Activated naive CD8-positive, alpha-beta T cell treated with anti-CD3 and anti-CD28 coated beads, Interleukin-2, amount 50 U/mL, for 24 hours (primary cell): Measurements from ENCODE around the gene MPEG1.
A peak's percentile ranks its signal among the peaks of the same experiment; 100 is the strongest.

Experiments used
- ATAC-seq: fragments of 150-1000 bp; cut with Tn5 transposase; one replicate; pipeline ENCODE4 v1.10.0; 2021
- DNase-seq: peaks from one replicate; pipeline ENCODE4 v3.0.0; 2021
- H3K27ac Mint-ChIP-seq: one replicate; pipeline ENCODE4 v1.8.0; 2021; ENCODE audit warnings: mild to moderate bottlenecking, mixed read lengths
- H3K27me3 Mint-ChIP-seq: one replicate; pipeline ENCODE4 v1.8.0; 2021; ENCODE audit warnings: mixed read lengths
- H3K36me3 Mint-ChIP-seq: one replicate; pipeline ENCODE4 v1.8.0; 2021; ENCODE audit warnings: low read depth, mixed read lengths
- H3K4me1 Mint-ChIP-seq: one replicate; pipeline ENCODE4 v1.8.0; 2021; ENCODE audit warnings: mixed read lengths
- H3K4me3 Mint-ChIP-seq: one replicate; pipeline ENCODE4 v1.8.0; 2021; ENCODE audit warnings: mild to moderate bottlenecking, moderate library complexity, mixed read lengths
- H3K9me3 Mint-ChIP-seq: one replicate; pipeline ENCODE4 v1.8.0; 2021; ENCODE audit warnings: mixed read lengths

MPEG1 gene

GRCh38 chr11:59175091-59175501 lies 37.6 kb downstream of the MPEG1 start:
- no peaks in the 10 kb centered on the region for H3K36me3 Mint-ChIP-seq
- H3K27me3 Mint-ChIP-seq = peaks cover 24% of the 10 kb centered on the region
- peaks cover 15% of the 10 kb centered on the region for H3K4me1 Mint-ChIP-seq
- no peak for DNase-seq
- no peak overlapping the region for H3K27ac Mint-ChIP-seq
- H3K4me3 Mint-ChIP-seq = no peak overlapping the region
- ATAC-seq = no peak
- no peaks in the 10 kb centered on the region for H3K9me3 Mint-ChIP-seq

GRCh38 chr11:59174664-59175033 lies 38.1 kb downstream of the MPEG1 start:
- no peak overlapping the region for H3K27ac Mint-ChIP-seq
- peaks cover 24% of the 10 kb centered on the region for H3K27me3 Mint-ChIP-seq
- peaks cover 15% of the 10 kb centered on the region for H3K4me1 Mint-ChIP-seq
- DNase-seq (no peak), ATAC-seq (peak; percentile 20)
- H3K9me3 Mint-ChIP-seq = no peaks in the 10 kb centered on the region
- no peak overlapping the region for H3K4me3 Mint-ChIP-seq
- H3K36me3 Mint-ChIP-seq = no peaks in the 10 kb centered on the region

- no peak for ATAC-seq
- Mint-ChIP-seq H3K27ac (no peak overlapping the region), H3K4me3 (peak overlapping the region; percentile 22), H3K9me3 (no peaks in the 10 kb centered on the region), H3K36me3 (no peaks in the 10 kb centered on the region), H3K27me3 (peaks cover 24% of the 10 kb centered on the region), H3K4me1 (peaks cover 15% of the 10 kb centered on the region)
- DNase-seq = no peak
Measured at GRCh38 chr11:59173964-59174663, 38.6 kb downstream of the MPEG1 start.

GRCh38 chr11:59173080-59173963 lies 39.4 kb downstream of the MPEG1 start:
- Mint-ChIP-seq H3K27ac (peak overlapping the region; percentile 26), H3K36me3 (no peaks in the 10 kb centered on the region)

GRCh38 chr11:59172345-59173079 lies 40.2 kb downstream of the MPEG1 start:
- peak; percentile 21 for DNase-seq
- peak overlapping the region; percentile 77 for H3K4me3 Mint-ChIP-seq

More at GRCh38 chr11:59173080-59173963, 39.4 kb downstream of the MPEG1 start:
- Mint-ChIP-seq H3K4me3 (peak overlapping the region; percentile 77), H3K27me3 (peaks cover 24% of the 10 kb centered on the region), H3K9me3 (no peaks in the 10 kb centered on the region), H3K4me1 (peaks cover 15% of the 10 kb centered on the region)
- DNase-seq = peak; percentile 10
- no peak for ATAC-seq

GRCh38 chr11:59171508-59172322 lies 41.0 kb downstream of the MPEG1 start, which contains the start of gene DTX4:
TSS of gene DTX4 (plus strand) at chr11:59172132. CDS start at chr11:59172596, 464 bp downstream.
- Mint-ChIP-seq H3K27me3 (peaks cover 22% of the 10 kb centered on the region), H3K36me3 (no peaks in the 10 kb centered on the region), H3K9me3 (no peaks in the 10 kb centered on the region), H3K4me3 (peak within 1 kb of the TSS; percentile 77), H3K27ac (peak within 1 kb of the TSS; percentile 26), H3K4me1 (peaks cover 15% of the 10 kb centered on the region)
- ATAC-seq (peak; percentile 87), DNase-seq (peak; percentile 91)

More at GRCh38 chr11:59172345-59173079, 40.2 kb downstream of the MPEG1 start:
- no peaks in the 10 kb centered on the region for H3K9me3 Mint-ChIP-seq
- peaks cover 24% of the 10 kb centered on the region for H3K27me3 Mint-ChIP-seq
- no peaks in the 10 kb centered on the region for H3K36me3 Mint-ChIP-seq
- peak overlapping the region; percentile 26 for H3K27ac Mint-ChIP-seq
- ATAC-seq = no peak
- H3K4me1 Mint-ChIP-seq = peaks cover 15% of the 10 kb centered on the region

- peaks cover 14% of the 10 kb centered on the region for H3K27me3 Mint-ChIP-seq
Measured at GRCh38 chr11:59164028-59164427, 48.7 kb downstream of the MPEG1 start.

More at GRCh38 chr11:59164028-59164427, 48.7 kb downstream of the MPEG1 start:
- H3K4me1 Mint-ChIP-seq = no peaks in the 10 kb centered on the region
- no peak overlapping the region for H3K27ac Mint-ChIP-seq
- ATAC-seq = no peak
- no peaks in the 10 kb centered on the region for H3K36me3 Mint-ChIP-seq
- H3K9me3 Mint-ChIP-seq = no peaks in the 10 kb centered on the region
- no peak for DNase-seq
- no peak overlapping the region for H3K4me3 Mint-ChIP-seq
